Epithelial cell of esophagus (primary cell): ENCODE results near the gene PPP1R18.
A peak's percentile ranks its signal among the peaks of the same experiment; 100 is the strongest.

Experiments
- DNase-seq: peaks from one replicate; pipeline ENCODE4 v3.0.0; 2010; ENCODE audit warnings: low read depth
- H3K4me3 ChIP-seq: 2 replicates; pipeline ENCODE4 v1.5.1; 2011; ENCODE audit warnings: mild to moderate bottlenecking, low read length, control low read depth
- TF ChIP-seq, protein P1 (sequence below): IDR thresholded peaks from 2 replicates; pipeline ENCODE4 v1.5.1; 2011; ENCODE audit warnings: low read depth, mild to moderate bottlenecking, low read length, control low read depth, inconsistent platforms; ENCODE audit not compliant: insufficient read depth; ENCODE audit errors: missing control alignments

PPP1R18 gene

GRCh38 chr6:30716879-30717128 lies 30.4 kb upstream of the PPP1R18 start:
- TF ChIP-seq, protein P1, sequence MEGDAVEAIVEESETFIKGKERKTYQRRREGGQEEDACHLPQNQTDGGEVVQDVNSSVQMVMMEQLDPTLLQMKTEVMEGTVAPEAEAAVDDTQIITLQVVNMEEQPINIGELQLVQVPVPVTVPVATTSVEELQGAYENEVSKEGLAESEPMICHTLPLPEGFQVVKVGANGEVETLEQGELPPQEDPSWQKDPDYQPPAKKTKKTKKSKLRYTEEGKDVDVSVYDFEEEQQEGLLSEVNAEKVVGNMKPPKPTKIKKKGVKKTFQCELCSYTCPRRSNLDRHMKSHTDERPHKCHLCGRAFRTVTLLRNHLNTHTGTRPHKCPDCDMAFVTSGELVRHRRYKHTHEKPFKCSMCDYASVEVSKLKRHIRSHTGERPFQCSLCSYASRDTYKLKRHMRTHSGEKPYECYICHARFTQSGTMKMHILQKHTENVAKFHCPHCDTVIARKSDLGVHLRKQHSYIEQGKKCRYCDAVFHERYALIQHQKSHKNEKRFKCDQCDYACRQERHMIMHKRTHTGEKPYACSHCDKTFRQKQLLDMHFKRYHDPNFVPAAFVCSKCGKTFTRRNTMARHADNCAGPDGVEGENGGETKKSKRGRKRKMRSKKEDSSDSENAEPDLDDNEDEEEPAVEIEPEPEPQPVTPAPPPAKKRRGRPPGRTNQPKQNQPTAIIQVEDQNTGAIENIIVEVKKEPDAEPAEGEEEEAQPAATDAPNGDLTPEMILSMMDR: no peak
- no peak for DNase-seq
- H3K4me3 ChIP-seq: peak overlapping the region; percentile 78

GRCh38 chr6:30714263-30714662 lies 27.8 kb upstream of the PPP1R18 start:
- TF ChIP-seq, protein P1: no peak
- DNase-seq: no peak
- H3K4me3 ChIP-seq: no peak overlapping the region

DNA sequence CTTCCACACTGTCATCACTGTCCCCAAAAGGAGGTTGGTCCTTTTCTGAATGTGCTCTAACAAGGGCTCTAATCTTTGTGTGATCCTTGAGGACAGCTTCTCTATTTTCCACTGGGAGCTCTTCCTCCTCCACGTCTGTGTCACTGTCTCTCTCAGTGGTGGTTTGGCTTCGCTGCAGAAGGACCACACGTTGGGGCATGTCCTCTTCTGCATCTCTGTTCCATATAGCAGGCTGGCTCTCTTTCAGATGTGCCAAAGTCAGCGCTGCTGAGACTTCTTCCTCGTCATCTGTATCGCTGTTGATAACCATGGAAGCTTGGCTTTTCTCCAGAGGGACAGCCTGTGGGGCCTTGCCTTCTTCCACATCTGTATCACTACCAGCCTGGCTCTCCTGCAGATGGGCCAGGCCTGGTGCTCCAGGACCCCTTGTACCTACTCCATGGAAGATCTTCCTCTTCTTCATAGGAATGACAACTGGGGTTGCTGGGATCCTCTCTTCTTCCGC lies 26.0 kb upstream of the PPP1R18 start:
- TF ChIP-seq, protein P1: no peak
- peak; percentile 57 for DNase-seq
- H3K4me3 ChIP-seq: no peak overlapping the region

DNA sequence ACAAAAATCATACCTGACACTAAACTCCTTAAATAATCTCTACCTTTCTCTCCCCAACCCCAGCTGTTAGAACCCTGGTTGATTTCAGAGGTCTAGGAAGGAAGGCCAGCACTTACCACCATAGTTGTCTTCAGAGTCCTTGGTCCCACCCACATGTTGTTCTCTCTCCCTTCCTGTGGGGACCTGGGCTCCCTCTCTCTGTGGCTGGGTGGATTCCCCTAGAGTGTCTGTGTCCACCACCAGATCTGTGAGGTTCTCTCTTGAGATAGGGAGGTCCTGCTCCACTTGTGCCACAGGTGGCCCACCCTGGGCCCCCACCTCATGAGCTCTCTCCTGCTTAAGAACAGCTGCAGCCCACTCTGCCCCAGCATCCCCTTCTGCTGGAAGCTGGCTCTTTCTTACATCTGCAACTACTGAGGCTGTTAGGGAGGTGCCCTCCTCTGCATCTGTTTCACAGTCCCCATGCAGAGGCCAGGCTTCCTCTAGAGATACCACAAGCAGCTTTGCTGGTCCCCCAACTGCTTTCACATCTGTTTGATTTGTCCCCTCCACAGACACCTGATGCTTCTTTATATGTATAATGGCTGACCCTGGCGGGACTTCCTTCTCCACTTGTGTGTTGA lies 25.4 kb upstream of the PPP1R18 start:
- no peak overlapping the region for H3K4me3 ChIP-seq
- TF ChIP-seq, protein P1: no peak
- no peak for DNase-seq

DNA sequence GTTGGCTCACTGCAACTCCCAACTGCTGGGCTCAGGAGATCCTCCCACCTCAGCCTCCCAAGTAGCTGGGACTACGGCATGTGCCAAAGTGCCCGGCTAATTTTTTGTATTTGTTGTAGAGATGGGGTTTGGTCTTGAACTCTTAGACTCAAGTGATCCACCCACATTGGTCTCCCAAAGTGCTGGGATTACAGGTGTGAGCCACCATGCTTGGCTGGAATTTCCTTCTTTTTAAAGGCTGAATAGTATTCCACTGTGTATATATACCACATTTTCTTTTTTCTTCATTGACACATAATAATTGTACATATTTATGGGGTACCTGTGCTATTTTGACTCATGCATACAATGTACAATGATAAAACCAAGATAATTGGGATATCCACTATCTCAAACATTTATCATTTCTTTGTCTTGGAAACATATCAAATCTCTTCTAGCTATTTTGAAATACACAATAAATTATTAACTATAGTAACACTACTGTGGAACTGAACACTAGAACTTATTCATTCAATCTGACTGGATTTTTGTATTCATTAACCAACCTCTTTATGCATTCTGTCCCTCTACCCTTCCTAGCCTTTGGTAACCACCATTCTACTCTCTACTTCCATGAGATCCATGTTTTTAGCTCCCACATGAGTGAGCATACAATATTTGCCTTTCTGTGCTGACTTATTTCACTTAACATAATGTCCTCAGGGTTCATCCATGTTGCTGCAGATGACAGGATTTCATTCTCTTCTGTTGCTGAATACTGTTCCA lies 22.8 kb upstream of the PPP1R18 start:
- no peak for DNase-seq
- no peak overlapping the region for H3K4me3 ChIP-seq
- TF ChIP-seq, protein P1: no peak

DNA sequence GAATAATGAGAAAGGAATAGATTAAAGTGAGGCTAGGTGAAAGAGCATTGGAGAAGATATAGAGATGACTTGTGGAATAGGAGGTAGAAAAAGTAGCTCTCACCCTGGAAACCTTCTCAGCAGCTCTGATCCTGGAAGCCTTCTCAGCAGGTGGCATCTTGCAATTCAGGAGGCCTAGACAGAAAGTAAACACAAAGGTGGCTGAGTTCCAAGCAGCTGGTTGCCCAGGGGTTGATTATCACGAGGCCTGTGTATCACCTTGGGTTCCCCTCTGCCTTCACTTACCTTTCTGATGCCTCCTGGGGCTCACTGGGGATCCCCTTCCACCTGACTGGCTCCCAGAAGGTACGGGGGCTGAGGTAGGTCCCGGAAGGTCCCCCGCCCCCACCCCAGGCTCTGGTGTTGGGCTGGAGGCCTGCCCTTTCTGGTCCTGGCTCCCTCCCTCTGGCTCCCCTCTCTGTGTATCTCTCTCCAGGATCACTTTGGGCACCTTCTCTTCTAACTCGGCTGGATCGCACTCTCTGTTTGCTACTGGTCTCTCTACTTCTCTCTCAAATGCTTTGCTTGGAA lies 20.9 kb upstream of the PPP1R18 start:
- H3K4me3 ChIP-seq: no peak overlapping the region
- TF ChIP-seq, protein P1: no peak
- DNase-seq: peak; percentile 33
